GM18519 (cell line): ENCODE data around the gene CELA1.
A peak's percentile ranks its signal among the peaks of the same experiment; 100 is the strongest.
"Not testable (repeated sequence)": the region's sequence is repeated elsewhere in the genome, so short reads cannot be mapped to it uniquely, and the experiment has no call there.

Source experiments
- ATAC-seq: cut with Tn5 transposase; IDR thresholded peaks from one replicate; pipeline ENCODE4 v1.9.1; 2021; ENCODE audit warnings: mild to moderate bottlenecking, moderate library complexity; ENCODE audit not compliant: unreplicated experiment, low FRiP score

Gene CELA1

GRCh38 chr12:51349026-51349425 is 2.5 kb upstream of the CELA1 start:
- no peak for ATAC-seq

DNA sequence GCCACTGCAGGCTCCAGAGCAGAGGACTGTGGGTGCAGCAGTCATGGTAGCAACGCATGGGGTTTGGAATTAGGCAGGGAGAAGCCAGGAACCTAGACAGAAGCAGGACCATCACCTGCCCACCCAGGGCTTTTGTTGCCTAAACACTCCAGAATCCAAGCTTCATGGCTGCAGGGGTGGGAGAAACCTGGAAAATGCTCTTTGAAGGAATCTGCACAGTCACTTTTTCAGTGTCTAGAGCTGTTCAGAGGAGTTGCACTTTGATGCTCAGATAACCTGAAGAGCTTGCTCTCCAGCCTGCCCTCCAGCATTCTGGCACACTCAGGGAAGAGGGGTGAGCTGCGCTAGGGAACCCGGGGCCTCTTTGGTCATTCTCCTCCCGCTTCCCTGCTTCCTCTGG is 1.6 kb upstream of the CELA1 start:
- no peak for ATAC-seq

GRCh38 chr12:51345681-51346080 is 798 bp downstream of the CELA1 start:
- ATAC-seq, result no peak

DNA sequence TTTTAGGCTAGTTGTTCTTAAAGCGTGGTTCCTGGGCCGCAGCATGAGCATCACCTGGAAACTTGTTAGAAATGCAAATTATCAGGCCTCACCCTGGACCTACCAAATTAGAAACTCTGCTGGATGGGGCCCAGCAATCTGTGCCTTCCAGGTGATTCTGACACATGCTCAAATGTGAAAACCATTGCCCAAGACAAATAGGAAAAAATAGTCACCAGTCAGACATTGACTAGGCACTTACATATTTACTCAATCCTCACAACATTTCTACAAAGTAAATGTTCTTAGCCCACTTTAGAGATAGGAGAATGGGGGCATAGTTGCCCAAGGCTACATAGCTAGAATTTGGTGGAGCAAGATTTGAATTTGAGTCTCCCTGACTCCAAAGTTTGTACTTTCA is 3.3 kb downstream of the CELA1 start:
- no peak for ATAC-seq

DNA sequence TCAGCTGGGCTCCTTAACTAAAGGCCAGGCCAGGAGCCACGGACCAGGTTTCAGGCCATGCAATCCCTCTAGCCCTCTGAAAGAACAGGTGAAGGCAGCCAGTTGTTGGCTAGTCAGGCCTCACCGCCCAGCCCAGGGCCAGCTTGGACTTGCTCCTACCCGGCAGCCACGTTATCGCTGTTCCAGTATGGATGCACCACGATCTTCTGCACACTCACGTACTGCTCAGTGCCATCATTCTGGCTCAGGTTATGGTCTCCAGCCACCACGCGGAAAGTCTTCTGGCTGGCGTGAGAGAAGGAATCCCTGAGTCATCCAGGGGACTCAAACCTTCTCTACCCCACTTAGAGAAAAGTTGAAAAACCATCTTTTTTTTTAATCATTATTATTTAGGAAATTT is 4.1 kb downstream of the CELA1 start:
- ATAC-seq, result no peak

DNA sequence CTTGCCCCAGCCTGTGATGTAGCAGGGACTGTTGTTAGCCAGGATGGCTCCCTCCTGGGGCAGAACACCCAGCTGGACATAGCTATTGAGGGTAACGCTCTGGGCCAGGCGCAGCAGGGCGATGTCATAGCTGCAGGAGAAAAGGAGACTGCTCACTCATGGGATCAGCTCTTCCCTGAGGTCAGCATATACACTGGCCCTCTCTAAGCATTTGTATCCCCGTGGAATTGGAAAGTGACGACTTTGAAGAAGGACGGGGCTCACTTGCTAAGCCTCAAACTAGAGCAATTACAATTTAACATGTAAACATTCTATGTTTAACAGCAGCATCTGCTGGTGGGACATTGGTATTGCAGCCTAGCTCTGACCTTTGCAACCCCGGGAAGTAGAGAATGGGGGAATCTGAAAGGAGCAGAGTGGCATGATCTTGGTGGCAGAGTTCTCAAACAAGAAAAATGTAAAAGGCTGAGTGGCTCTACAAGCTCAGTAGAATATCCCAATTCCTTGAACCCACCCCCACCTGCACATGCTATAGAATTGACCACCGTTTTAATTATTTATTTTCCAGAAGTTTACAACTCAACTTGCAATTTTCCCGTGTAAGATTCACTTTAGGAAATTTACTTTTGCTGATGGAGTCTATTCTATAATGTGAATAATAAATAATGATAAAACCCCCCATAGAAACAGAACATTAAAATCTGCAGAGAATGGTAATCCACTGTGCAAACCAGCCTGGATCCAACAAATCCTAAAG is 5.0 kb downstream of the CELA1 start:
- ATAC-seq, result no peak

GRCh38 chr12:51339750-51340149 is 6.7 kb downstream of the CELA1 start:
- no peak for ATAC-seq

- not testable (repeated sequence) for ATAC-seq
These were observed 9.1 kb downstream of the CELA1 start for GRCh38 chr12:51337336-51337735.

DNA sequence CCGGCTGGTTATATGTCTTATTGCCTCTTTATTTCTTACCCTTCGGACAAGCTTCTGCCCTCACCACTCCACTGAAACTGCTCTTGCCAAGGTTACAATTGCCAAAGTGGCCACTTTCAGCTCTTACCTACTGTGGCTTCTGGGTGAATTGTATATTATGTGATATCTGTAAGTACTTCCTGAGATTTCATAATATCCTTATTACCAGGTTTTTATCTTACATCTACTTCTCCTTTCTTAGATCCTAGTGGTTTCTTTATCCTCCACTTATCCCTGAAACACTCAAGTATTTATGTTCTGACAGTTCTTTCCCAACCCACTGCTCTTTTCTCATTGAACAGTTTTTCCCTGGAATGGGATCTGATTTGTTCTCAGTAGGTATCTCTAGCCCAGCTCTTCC is 10.5 kb downstream of the CELA1 start:
- ATAC-seq, result no peak

DNA sequence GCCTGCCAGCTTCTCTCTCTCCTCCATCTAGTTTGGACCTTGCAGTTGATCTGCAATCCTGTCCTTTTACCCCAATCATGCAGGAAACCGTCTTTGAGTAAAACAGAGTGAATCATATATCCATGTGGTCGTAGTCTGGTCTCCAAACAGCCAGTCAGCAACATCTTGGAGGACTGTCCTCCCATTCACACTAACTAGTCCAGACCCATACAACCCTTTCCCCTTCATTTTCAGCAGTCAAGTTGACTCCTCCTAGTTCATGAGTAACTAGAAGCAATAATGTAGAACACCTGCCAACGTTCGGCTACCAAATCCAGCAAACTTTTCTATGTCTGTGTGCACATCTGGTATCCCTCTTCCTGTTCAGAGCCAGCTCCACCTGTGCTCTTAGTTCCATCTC is 11.7 kb downstream of the CELA1 start:
- no peak for ATAC-seq

DNA sequence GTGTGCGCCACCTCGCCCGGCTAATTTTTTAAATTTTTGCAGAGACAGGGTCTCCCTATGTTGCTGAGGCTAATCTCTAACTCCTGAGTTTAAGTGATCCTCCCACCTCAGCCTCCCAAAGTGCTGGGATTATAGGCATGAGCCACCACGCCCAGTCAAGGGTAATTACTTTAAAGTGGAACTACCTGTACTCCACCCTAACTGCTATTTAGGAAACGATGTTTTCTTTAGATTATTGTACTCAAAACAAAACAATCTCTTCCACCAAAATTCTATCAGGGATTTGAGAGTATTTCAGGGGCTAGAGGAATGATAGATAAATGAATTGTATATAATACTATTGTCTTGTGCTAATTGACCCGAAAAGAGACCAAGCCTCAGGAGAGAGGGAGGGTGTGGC is 12.9 kb downstream of the CELA1 start:
- no peak for ATAC-seq

DNA sequence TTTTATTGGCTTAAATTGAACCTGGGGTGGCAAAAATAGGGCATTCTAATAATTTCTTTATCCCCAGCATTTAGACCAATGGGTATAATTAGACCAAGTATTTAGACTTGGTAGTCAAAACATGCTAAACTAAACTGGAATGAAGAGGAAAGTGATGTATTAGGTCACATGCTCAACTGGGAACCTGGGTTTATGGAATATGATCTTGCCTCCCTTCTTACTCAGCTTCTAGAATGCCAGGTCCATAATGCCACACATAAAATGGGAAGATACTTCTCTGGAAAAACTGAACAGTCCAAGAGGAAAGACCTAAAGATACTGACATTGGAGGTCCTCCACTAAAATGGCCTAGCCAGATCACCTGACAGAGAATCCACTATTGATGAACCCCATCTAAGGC is 16.3 kb downstream of the CELA1 start:
- ATAC-seq, result no peak

DNA sequence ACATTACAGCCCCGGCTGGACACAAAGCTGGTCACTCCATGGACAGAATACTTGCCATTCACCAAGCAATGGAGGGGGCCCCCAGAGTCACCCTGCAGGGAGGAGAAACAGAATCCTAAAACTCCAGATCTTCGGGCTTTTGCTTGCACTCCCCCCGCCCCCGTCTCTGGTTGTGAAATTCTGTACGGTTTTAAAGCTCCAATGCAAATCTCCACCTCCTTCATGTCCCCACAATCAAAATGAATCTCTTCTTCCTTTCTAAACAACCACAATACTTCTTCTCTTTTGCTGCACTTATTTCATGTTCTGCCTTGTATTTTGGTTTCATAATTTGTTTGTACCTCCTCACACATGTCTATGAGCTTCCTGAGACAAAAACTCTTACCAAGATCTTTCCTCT is 16.7 kb downstream of the CELA1 start:
- ATAC-seq, result no peak

DNA sequence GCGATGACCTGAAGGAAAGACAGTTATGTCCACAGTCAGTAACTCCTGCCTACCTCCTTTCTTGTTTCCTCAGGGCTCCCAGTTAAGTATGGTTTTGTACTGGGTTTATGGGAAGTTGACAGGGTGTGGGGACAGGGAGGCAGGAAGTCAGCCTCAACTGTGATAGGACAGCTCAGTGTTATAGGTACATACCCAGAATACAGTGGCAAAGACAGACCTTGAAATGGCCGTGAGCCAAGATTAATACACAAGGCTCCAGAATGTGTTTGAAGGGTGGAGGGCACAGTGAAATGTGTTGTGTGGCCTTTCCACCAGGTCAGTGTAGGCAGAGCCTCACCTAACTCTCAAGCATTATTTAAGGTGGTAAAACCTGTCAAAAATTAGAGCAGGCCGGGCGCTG is 17.9 kb downstream of the CELA1 start:
- ATAC-seq, result no peak

DNA sequence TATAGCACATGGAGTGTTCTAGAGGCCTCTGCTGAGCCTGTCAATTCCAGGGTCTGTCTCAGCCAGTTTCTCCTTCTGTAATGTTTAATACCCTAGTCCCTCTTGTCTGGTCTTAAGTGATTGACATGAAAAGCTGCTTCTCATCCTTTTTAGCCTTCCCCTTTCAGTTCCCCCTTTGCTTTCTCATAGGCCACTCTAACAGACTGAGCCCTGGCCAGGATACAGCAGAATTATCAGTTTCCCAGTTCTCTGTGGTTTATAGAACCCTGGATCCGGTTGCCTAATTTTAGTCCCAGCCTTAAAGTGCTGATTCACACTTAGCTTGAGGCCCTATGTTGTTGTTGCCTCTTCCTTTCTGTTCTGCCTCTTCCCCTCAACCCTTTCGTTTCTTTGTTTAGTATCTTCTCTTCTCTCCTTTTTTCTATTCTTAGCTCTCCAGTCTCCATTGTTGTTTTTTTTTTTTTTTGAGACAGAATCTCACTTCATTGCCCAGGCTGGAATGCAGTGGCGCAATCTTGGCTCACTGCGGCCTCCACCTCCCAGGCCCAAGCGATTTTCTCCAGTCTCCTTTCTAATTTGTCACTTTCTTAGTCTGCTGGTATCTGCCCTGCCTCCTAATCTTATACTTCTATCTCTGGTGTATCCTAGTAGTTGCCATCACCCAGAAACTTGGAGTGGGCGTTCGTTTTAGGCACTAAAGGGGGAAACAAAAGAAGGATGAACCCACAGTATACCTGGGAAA is 19.6 kb downstream of the CELA1 start:
- ATAC-seq, result peak; percentile 47

- ATAC-seq, result no peak
These were observed 21.5 kb downstream of the CELA1 start for GRCh38 chr12:51324953-51325352.

DNA sequence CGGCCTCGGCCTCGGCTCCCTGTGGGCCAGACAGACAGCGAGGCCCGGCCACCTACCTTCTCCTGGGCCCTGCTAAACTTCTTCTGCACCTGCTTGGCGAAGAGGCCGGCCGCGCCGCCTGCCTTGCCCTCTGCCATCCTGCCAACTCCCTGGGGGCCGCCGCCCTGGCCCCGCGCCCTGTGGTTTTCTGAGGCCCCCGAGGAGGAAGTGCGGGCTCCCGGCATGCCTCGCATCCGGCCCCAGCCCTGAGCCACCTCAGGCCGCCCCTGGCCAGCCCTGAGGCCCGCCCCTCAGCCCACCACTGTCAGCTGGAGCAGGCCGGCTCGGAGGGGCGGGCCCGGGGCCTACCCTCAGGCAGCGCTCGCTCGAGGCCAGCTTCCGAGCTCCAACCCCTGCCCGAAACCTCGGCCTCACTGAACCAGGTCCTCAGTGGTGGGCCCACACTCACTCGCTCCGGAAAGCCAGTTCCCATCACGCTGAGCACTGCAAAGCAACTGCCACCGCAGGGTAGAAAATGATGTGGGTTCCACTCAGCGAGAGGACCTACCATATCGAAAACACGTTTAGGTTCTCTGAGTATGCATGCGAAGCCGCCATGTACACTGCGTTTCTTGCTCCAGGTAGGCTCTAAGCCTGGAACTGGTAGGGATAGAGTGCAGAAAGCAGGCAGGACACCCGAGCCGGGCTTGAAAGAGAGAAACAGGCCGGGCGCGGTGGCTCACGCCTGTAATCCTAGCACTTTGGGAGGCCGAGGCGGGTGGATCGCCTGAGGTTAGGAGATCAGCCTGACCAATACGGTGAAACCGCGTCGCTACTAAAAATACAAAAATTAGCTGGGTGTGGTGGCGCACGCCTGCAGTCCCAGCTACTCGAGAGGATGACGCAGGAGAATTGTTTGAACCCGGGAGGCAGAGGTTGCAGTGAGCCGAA is 22.2 kb downstream of the CELA1 start, which contains the start of gene BIN2:
Gene BIN2, minus strand, starts transcription at position 209 of the 930 bp plus-strand sequence. Its CDS starts 72 bp downstream, at position 137.
- peak; percentile 41 for ATAC-seq

DNA sequence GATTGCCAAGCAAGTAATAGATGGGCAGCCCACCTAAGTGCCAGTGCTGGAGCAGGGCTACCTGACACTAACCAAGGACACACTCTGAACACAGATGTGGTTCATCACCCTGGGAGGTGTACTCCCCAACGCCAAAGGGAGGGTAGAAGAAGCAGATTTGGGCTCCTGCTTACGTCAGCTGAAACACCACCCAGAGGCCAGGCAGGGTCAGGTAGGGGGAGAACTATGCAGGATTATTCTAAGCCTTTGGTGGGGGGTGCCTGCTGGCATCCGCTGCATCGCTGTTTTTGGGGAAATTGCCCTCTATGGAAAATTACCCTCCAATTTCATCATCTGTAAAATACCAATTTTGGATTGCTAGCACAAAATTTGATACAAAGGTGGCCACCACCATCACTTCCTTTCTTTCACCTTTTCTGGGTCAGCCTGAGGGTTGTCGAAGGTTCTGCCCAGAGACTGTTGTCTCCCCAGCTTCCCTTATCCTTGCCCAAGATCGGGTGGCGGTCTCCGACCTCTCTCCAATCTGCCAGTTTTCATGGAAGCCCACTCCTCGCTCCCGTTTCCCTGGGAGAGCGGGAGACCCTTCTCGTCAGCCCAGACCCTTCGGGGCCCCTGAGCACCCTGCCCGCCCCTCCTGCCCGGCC is 23.0 kb downstream of the CELA1 start:
- ATAC-seq, result no peak

GRCh38 chr12:51322452-51322851 is 24.0 kb downstream of the CELA1 start:
- ATAC-seq, result no peak

DNA sequence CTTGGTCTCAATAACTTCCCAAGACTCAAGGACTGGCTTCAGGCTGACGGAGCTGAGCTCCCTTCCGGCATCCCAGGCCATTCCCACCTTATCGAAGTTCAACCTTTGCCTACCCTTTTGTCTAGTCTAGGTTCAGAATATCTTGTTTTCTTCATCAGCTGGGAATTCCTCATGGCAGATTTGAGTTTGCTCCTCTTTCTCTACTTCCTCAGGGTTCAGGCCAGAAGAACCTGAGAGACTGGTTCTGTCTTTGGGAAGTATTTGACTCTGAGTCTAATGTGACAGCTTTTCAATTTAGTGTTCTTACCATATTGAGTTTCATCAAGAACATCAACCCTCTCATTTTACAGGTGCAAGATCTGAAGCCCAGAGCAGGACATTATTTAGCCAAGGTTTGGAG is 24.6 kb downstream of the CELA1 start:
- ATAC-seq, result no peak
